HUES6 (cell line): Measurements from ENCODE around the gene FAM107A.

Experiments
- H3K27ac ChIP-seq: 2 replicates; pipeline ENCODE4 v1.7.0; 2013; ENCODE audit warnings: low read depth, mild to moderate bottlenecking, low read length, inconsistent platforms
- H3K27me3 ChIP-seq: 2 replicates; pipeline ENCODE4 v1.6.1; 2013; ENCODE audit warnings: low read length; ENCODE audit not compliant: control insufficient read depth, insufficient read depth
- H3K36me3 ChIP-seq: 2 replicates; pipeline ENCODE4 v1.6.1; 2013; ENCODE audit warnings: low read length; ENCODE audit not compliant: control insufficient read depth, insufficient read depth
- H3K4me1 ChIP-seq: 2 replicates; pipeline ENCODE4 v1.6.1; 2013; ENCODE audit warnings: low read length; ENCODE audit not compliant: control insufficient read depth, insufficient read depth
- H3K4me3 ChIP-seq: 2 replicates; pipeline ENCODE4 v1.5.1; 2013; ENCODE audit warnings: low read depth, low read length
- H3K9ac ChIP-seq: one replicate; pipeline ENCODE4 v1.6.1; 2013; ENCODE audit warnings: mild to moderate bottlenecking, low read length
- H3K9me3 ChIP-seq: 2 replicates; pipeline ENCODE4 v1.6.1; 2013; ENCODE audit warnings: low read depth, low read length; ENCODE audit not compliant: control insufficient read depth, insufficient read depth

Gene FAM107A

DNA sequence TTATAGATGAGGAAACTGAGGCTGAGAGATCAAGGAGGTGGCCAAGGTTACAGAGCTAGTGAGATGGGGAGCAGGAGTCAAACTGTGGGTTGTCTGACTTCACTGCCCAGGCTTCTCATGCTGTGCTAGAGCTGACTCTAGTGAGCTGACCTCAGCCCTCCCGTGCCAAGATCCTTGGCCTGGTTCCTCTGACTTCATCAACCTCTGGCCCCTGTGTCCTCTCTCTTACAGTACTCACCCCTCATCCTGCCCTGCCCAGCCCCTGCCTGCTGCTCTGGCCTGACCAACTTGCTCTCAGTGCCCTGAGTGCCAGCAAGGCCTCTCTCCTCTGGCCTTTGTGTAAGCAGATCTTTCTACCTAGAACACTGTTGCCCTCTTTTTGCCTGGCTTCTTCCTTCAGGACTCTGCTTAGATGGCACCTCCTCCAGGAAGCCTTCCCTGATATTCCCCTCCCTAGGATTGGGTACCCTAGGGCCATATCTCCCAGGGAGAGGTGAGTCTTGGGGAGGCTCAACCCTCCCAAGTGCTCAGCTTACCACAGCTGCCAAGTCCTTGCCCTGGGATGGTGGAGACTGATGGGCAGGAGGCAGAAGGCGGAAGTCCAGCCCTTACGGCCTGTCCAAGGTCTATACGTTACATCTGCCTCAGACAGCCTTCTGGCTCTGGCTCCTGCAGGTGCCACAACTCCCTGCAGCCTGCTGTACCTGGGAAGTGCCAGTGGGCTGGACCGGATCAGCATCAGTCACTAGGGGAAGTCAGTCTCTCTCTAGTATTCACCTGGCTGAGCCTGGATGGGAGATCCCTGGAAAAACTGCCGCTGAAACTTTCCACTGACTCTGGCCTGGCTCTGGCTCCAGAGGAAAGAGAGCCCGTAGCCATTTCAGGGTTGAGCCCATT is 36.3 kb upstream of the FAM107A start:
- no peak overlapping the region for H3K27ac ChIP-seq
- no peaks in the 10 kb centered on the region for H3K36me3 ChIP-seq
- H3K9me3 ChIP-seq = no peaks in the 10 kb centered on the region
- H3K27me3 ChIP-seq = no peaks in the 10 kb centered on the region
- no peak overlapping the region for H3K9ac ChIP-seq
- H3K4me3 ChIP-seq = no peak overlapping the region
- peaks cover 9% of the 10 kb centered on the region for H3K4me1 ChIP-seq

DNA sequence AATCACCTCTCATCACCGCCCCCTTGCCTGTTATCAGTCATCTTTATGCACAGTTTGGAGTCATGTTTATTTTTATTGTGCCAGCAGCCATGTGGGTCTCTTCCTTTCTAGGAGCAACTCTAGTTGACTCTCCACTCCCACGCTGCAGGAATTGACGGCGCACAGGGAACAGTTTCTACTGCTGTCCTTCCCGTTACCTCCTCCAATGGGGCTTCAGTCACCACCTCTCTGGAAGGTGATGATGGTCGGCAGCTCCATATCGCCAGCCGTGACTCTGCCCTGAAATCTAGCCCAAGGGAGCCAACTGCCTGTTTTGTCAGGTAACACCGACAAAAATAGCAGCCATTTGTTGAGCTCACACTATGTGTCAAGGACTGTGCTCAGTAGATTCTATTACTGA is 35.6 kb upstream of the FAM107A start:
- peaks cover 9% of the 10 kb centered on the region for H3K4me1 ChIP-seq

DNA sequence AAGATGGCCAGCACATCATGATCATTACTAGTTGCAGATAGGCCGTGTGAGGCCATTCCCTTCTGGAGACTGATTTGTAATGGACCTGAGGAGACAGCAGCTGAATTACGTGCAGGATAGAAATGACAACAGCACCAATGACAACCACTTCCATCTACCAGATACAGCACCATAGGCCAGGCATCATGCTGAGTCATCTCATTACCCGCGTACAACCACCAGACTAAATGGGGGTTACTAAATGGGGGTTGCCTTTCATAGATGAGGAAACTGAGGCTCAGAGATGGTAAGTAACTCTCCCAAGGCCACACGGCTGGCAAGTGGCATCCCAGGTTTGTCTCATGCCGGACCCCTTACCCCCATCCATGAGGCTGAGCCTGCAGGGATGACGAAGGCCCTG is 32.8 kb upstream of the FAM107A start:
- Histone ChIP-seq H3K4me3 (no peak overlapping the region), H3K9ac (no peak overlapping the region), H3K4me1 (no peaks in the 10 kb centered on the region), H3K27ac (no peak overlapping the region), H3K27me3 (no peaks in the 10 kb centered on the region), H3K36me3 (no peaks in the 10 kb centered on the region), H3K9me3 (no peaks in the 10 kb centered on the region)

More for the DNA sequence above, 35.6 kb upstream of the FAM107A start:
- Histone ChIP-seq H3K9ac (no peak overlapping the region), H3K36me3 (no peaks in the 10 kb centered on the region), H3K9me3 (no peaks in the 10 kb centered on the region), H3K27me3 (no peaks in the 10 kb centered on the region), H3K27ac (no peak overlapping the region), H3K4me3 (no peak overlapping the region)

DNA sequence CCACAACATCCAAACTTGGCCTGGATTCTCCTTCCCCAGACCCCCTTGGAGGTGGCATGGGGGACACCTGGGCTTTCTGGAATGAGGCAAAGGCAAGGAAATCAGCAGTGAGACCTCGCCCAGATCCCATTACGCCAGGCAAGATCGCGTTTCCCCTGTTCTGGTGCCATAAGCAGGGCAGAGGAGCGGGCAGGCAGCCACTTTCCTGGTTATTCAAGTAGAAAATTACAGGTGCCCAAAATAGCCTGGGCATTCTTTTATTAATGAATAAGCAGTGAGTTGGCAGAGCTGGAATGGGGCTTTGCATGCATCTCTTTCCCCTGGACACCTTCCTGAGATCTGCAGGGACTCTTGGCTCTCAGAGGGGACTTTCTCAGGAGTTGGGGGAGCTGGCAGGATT is 31.5 kb upstream of the FAM107A start:
- H3K4me1 ChIP-seq = no peaks in the 10 kb centered on the region
- no peak overlapping the region for H3K9ac ChIP-seq
- no peak overlapping the region for H3K4me3 ChIP-seq
- no peaks in the 10 kb centered on the region; the same call in 1 of the 2 replicates for H3K27me3 ChIP-seq
- H3K36me3 ChIP-seq = no peaks in the 10 kb centered on the region
- no peaks in the 10 kb centered on the region for H3K9me3 ChIP-seq
- H3K27ac ChIP-seq = no peak overlapping the region

DNA sequence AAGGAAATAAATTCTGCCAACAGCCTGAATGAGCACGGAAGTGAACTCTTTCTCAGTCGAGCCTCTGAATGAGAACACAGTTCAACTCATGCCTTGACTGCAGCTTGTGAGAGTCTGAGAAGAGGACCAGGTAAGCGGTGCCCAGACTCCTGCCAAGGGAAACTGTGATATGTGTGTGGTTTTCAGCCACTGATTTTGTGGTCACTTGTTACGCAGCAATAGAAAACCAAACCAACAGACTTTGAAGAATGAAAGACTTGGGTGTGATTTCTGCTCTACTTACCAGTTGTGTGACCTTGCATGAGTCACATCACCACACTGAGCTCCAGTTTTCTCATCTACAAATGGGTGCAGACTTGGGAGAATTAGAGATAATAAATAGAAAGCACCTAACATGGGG is 30.6 kb upstream of the FAM107A start:
- Histone ChIP-seq H3K27me3 (no peaks in the 10 kb centered on the region; the same call in 1 of the 2 replicates), H3K27ac (no peak overlapping the region), H3K9ac (no peak overlapping the region), H3K4me3 (no peak overlapping the region), H3K4me1 (no peaks in the 10 kb centered on the region), H3K9me3 (no peaks in the 10 kb centered on the region), H3K36me3 (no peaks in the 10 kb centered on the region)

DNA sequence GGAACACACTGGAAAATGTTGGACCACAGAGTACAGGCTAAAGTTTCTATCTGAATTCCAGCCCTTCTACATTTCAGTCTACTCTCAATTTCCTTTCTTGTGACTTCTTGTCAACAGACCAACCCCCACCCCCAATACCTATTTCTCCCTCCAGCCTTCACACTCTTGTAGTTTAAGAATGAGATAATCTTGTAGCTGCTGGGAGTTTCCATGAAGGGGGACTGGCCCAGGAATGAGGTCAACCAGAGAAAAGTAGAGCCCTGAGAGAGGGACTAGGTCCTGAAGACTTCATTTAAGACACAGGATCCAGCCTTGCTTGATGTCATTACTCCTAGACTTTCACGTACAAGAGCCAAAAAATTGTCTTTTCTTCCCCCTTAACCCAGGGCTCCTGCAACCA is 29.5 kb upstream of the FAM107A start:
- H3K36me3 ChIP-seq = no peaks in the 10 kb centered on the region
- H3K27ac ChIP-seq = no peak overlapping the region
- no peak overlapping the region for H3K9ac ChIP-seq
- no peaks in the 10 kb centered on the region for H3K4me1 ChIP-seq
- no peak overlapping the region for H3K4me3 ChIP-seq
- no peaks in the 10 kb centered on the region for H3K9me3 ChIP-seq
- H3K27me3 ChIP-seq = no peaks in the 10 kb centered on the region; the same call in 1 of the 2 replicates

DNA sequence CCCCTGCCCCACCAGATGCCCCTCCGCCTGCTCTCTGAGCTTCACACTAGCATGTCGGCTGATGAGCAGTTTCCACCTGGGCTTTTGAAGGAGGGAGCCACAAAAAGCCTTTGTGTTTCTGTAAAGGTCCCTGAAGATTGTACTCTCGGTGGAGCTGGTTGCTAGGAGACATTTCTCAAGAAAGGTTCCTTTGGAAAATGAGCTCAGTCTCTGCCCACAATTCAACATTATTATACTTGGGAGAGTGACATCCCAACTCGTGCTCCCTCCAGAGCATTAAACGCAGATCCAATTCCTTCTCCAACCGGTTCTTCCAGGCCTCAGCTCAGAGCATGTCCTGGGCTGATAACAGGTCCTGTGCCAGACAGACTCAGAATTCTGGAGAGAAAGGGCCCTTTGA is 26.8 kb upstream of the FAM107A start:
- H3K9me3 ChIP-seq = no peaks in the 10 kb centered on the region

DNA sequence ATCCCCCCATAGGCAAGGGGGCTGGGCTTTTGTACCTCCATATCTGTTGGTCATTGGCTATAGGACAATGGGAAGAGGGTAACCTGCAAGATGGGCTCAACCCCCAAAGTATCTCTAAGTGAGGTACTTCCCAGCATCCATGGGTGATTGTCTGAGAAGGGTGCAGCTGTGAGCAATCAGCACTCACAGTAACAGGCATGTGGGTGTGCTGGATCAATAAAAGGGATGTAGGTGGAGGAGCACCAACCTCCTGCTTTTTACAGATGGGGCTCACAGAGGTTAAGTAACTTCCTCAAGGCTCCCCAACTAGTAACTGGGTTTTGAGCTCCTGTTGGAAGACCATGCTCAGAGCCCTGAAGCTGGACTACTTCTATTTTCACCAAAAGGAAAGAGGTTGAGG is 26.4 kb upstream of the FAM107A start:
- Histone ChIP-seq H3K9me3 (no peaks in the 10 kb centered on the region), H3K4me3 (no peak overlapping the region), H3K9ac (no peak overlapping the region), H3K4me1 (no peaks in the 10 kb centered on the region), H3K36me3 (no peaks in the 10 kb centered on the region), H3K27ac (no peak overlapping the region), H3K27me3 (no peaks in the 10 kb centered on the region; the same call in 1 of the 2 replicates)

More for the DNA sequence above, 26.8 kb upstream of the FAM107A start:
- H3K27me3 ChIP-seq = no peaks in the 10 kb centered on the region; the same call in 1 of the 2 replicates
- no peak overlapping the region for H3K27ac ChIP-seq
- no peaks in the 10 kb centered on the region for H3K4me1 ChIP-seq
- H3K36me3 ChIP-seq = no peaks in the 10 kb centered on the region
- H3K4me3 ChIP-seq = no peak overlapping the region
- no peak overlapping the region for H3K9ac ChIP-seq

DNA sequence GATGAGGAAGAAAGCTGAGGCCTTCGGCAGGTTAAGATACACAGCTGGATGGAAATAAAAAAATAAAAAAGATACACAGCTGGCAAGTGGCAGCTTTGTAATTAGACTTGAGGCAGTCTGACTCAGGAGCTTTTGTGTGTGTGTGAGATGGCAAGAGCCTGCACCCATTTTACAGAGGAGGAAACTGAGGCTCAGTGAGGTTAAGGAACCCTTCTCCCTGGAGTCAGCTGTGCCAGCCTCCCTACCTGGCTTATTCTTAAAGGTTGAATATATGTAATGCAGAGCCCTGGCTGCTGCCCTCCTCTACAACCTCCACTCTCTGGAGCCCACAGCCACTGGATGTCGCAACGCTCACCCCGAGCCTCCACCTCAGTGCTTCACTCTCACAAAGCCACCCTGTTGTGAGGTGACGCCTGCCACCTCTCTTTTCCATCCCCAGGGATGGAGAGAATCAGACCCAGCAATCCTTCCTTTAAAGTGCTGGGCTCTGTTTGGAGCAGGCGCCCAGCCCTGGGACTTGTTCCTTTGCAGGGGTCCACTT is 20.6 kb upstream of the FAM107A start:
- Histone ChIP-seq H3K9me3 (no peaks in the 10 kb centered on the region), H3K4me3 (no peak overlapping the region), H3K27me3 (no peaks in the 10 kb centered on the region), H3K36me3 (no peaks in the 10 kb centered on the region), H3K4me1 (no peaks in the 10 kb centered on the region), H3K9ac (no peak overlapping the region), H3K27ac (no peak overlapping the region)

DNA sequence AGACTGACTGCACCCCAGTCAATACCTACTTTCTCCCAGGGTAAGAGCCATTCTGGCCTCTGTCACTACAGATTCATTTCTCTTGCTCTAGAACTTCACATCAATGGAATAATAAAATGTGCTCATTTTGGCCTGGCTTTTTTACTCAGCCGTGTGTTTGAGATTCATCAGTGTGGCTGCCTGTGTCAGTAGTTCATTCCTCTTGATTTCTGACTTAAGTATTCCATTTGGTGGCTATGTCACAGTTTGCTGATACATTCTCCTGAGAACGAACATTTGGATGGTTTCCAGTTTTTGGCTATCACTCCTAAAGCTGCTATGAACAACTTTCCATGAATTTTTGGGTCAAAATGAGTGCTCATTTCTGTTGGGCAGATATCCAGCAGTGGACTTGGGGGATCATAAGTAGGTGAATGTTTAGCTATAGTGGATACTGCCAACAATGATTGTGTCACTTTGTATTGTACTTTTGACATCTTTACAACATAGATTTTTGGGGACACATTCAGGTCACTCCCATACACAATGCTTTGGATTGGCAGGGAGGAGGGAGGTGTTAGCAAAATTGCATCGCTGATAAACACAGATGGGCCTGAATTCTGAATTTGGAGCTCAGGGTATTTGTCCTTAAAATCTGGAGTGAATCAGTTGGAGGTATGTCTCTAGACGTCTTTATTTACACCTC is 19.8 kb upstream of the FAM107A start:
- Histone ChIP-seq H3K27me3 (no peaks in the 10 kb centered on the region), H3K27ac (no peak overlapping the region), H3K4me3 (no peak overlapping the region), H3K4me1 (no peaks in the 10 kb centered on the region), H3K9me3 (no peaks in the 10 kb centered on the region), H3K36me3 (no peaks in the 10 kb centered on the region), H3K9ac (no peak overlapping the region)

DNA sequence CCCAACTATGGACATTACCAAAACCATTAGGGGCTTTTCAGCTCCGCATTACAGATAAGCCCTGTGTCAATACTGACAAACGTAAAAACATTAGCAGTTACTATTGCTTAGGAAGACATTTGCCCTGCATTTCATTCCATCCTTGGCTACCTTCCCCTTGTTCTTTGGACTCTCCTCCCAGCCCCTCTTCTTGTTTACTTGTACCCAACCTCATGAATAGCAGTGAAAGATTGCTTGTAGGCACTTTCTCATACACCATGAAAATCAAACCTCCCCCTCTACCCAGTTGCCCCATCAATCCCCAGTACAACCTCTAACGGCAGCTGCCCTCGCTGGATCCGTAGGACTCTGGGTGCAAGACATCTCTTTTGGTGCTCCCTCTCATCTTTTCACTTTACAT is 16.9 kb upstream of the FAM107A start:
- Histone ChIP-seq H3K27ac (no peak overlapping the region), H3K9me3 (no peaks in the 10 kb centered on the region), H3K4me3 (no peak overlapping the region), H3K4me1 (no peaks in the 10 kb centered on the region), H3K27me3 (no peaks in the 10 kb centered on the region), H3K9ac (no peak overlapping the region), H3K36me3 (no peaks in the 10 kb centered on the region)
